NCI-H1092 treated with DMSO at 0.1 percent for 48 hours (cell line): ENCODE measurements around the gene CFAP47.
"Not testable (repeated sequence)": the region's sequence is repeated elsewhere in the genome, so short reads cannot be mapped to it uniquely, and the experiment has no call there.

Experiments
- DNase-seq: peaks from one replicate; lab custom pipeline; 2025; lab: John Stamatoyannopoulos, UW

CFAP47 gene

DNA sequence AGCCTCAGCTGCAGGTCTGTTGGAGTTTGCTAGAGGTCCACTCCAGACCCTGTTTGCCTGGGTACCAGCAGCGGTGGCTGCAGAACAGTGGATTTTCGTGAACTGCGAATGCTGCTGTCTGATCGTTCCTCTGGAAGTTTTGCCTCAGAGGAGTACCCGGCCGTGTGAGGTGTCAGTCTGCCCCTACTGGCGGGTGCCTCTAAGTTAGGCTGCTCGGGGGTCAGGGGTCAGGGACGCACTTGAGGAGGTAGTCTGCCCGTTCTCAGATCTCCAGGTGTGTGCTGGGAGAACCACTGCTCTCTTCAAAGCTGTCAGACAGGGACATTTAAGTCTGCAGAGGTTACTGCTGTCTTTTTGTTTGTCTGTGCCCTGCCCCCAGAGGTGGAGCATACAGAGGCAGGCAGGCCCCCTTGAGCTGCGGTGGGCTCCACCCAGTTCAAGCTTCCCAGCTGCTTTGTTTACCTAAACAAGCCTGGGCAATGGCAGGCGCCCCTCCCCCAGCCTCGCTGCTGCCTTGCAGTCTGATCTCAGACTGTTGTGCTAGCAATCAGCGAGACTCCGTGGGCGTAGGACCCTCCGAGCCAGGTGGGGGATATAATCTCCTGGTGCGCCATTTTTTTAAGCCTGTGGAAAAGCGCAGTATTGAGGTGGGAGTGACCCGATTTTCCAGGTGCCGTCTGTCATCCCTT lies 315.4 kb downstream of the CFAP47 start:
- DNase-seq: not testable (repeated sequence)

- no peak for DNase-seq
Measured at GRCh38 chrX:36241397-36241796, 321.9 kb downstream of the CFAP47 start.

GRCh38 chrX:36266155-36266554 lies 346.6 kb downstream of the CFAP47 start:
- DNase-seq: no peak

GRCh38 chrX:36310136-36310535 lies 390.6 kb downstream of the CFAP47 start:
- no peak for DNase-seq

GRCh38 chrX:36314303-36314702 lies 394.8 kb downstream of the CFAP47 start:
- DNase-seq: no peak

GRCh38 chrX:36334572-36334971 lies 415.0 kb downstream of the CFAP47 start:
- DNase-seq: no peak

DNA sequence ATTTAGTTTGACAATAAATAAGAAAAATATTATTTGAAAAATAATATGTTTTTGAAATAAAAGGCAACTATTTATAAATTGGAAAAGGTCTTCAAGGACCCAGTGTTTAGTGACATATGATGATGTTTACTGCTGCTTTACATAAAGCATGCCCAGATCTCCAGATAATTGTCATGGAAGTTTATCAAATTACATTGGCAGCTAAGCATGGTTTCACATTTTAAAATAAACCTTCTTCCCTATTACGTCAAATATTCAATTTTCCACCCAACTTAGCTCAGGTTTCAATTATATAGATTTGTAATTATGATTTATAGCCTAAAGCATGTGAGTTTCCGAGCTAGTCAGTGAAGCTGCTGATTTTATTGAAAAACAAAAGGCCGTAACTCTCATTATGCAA lies 417.2 kb downstream of the CFAP47 start:
- no peak for DNase-seq

DNA sequence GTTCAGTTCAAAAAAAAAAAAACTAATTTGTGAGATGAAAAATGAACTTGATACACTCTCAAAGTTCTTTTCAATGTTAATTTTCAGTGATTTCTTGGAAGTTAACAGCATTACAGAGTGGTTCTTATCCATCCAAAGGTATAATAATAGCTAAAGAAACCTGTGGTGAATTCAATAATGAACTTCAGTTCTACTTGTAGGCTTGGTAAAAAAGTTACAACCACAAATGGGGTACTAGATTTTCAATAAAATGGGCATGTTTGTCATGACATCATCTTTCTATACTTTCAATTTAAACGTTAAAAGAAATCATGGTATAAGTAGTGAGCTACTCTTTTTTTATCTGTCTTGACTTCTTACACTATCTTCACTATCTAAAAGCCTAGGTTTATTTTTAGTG lies 424.8 kb downstream of the CFAP47 start:
- no peak for DNase-seq

GRCh38 chrX:36348509-36348908 lies 429.0 kb downstream of the CFAP47 start:
- no peak for DNase-seq

GRCh38 chrX:36357855-36358254 lies 438.3 kb downstream of the CFAP47 start:
- no peak for DNase-seq

GRCh38 chrX:36364262-36364661 lies 444.7 kb downstream of the CFAP47 start:
- no peak for DNase-seq

- DNase-seq: no peak
Measured at GRCh38 chrX:36383495-36383894, 464.0 kb downstream of the CFAP47 start.

GRCh38 chrX:36388901-36389300 lies 469.4 kb downstream of the CFAP47 start:
- DNase-seq: no peak

- DNase-seq: no peak
Measured at GRCh38 chrX:36401774-36402173, 482.2 kb downstream of the CFAP47 start.

- DNase-seq: no peak
Measured at GRCh38 chrX:36407836-36408235, 488.3 kb downstream of the CFAP47 start.

GRCh38 chrX:36414056-36414455 lies 494.5 kb downstream of the CFAP47 start:
- DNase-seq: no peak

DNA sequence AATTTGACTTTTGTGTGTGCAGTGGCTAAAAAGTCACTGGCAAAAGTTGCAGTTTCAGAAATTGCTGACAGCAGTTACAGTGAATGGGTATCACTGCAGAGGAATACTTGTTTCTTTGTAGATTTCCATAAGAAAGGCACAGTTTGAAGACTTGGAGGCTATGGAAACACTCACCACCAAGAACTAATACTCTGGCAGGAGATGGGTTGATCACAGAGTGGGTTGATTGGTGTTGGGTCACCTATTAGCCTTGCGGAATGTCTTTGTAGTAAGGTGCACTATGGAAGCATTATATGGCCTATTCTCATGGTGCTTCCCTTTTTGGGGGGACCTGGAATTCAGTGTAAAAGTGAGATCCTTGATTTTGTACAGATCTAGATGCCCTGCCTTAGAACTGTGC lies 502.8 kb downstream of the CFAP47 start:
- DNase-seq: no peak

- no peak for DNase-seq
Measured at GRCh38 chrX:36431819-36432218, 512.3 kb downstream of the CFAP47 start.

GRCh38 chrX:36434522-36434921 lies 515.0 kb downstream of the CFAP47 start:
- DNase-seq: no peak
